NCI-H1694 (cell line): ENCODE measurements around the gene DCAF4.
"Not testable (repeated sequence)": the region's sequence is repeated elsewhere in the genome, so short reads cannot be mapped to it uniquely, and the experiment has no call there.

ENCODE experiments used
- DNase-seq: peaks from one replicate; lab custom pipeline; 2025; lab: John Stamatoyannopoulos, UW

Gene DCAF4

DNA sequence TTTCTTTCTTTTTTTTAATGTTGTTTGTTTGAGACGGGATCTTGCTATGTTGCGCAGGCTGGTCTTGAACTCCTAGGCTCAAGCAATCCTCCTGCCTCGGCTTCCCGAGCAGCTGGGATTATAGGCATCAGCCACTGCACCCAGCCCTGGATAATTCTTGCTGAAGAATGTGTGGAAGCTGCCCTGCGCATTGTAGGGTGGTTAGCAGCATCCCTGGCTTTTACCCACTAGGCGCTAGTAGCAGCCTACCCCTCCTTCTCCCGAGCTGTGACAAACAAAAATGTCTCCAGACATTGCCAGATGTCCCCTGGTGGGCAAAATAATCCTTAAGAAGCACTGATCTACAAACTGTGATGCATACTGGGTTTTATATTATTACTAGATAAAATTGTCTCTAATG, 6.6 kb downstream of the DCAF4 start:
- DNase-seq, result no peak

DNA sequence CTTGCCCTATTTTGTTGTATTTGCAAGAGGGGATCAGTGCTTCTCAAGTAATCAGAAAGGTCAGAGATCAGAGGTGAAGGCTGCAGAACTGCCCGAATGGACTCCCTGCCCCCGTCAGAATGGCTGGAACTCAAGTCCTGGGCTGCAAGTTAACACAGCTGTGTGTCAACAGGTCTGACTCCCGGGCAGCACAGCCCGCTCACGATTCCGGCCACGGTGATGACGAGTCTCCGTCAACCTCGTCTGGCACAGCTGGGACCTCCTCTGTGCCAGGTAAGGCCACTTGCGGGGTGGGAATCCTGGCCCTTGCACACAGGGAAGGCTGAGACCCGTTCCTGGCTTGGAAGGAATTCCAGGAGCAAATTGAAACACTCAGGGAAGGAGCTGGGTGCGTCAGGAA, 13.4 kb downstream of the DCAF4 start:
- DNase-seq, result no peak

DNA sequence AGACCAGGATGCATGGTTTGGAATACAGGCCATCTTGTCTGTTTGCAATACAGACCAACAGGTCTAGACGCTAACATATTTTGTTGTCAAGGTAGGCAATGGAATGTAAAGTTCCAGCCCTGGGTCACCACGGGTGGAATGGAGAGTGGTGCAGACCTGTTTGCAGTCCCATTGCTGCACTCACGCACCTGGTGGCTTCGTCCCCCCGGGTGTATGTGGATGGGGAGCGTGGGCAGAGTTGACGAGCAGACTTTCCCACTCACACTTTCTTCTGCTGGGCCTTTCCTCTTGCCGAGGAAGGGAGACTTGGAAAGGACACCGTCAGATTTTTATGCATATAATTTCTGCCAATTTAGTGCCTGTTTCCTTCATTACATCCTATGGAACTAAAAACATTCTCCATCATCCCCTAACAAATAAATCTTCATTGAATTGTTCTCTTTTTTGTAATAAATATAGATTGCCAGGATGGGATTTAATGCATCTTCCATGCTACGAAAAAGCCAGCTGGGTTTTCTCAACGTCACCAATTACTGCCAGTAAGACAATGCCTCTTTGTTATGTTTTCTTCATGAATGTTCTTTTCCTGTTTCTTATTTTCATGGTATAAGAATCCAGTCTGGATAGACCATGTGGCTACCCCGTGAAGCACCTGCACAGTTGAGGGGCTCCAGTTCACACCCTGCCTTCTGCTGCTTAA, 15.2 kb downstream of the DCAF4 start:
- DNase-seq, result no peak

DNA sequence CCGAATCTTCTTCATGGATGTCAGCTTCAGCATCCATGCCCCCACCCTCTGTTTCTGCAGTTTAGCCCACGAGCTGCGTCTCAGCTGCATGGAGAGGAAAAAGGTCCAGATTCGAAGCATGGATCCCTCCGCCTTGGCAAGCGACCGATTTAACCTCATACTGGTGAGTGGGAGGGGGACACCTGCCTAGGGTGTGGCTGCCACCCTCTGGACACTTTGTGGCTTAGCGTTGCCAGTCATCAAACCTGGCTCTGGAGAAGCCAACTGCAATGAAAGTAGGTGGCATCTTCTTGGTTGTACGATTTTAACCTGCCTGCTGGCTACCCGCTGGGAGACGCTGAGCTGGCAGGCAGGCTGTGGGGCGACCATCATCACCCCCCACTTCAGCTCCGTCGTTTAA, 16.7 kb downstream of the DCAF4 start:
- DNase-seq, result no peak

DNA sequence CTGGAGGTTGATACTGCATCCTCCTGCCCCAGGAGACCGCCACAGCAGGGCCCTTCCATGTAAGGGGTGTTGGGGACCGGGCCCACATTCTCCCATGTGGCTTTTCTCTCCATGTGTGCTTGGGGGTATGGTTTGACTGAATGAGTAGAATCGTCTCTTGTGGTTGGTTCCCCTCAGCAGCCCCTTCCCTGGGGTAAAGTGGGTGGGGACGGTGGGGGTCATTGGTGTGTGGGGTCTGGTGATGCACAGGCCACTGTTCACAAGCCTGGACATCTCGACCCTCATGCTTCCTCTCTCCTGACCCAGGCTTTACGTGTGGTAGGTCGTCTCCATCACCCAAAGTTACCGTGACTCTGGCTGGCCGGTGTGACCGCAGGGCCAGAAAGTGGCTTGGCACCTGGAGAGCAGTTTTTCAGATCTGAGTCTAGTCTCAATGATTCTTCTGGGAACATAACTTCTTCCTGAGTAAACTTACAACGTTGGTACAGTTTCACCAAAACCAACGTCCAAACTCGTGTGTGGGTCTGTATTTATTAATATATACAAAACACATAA, 17.7 kb downstream of the DCAF4 start:
- no peak for DNase-seq

DNA sequence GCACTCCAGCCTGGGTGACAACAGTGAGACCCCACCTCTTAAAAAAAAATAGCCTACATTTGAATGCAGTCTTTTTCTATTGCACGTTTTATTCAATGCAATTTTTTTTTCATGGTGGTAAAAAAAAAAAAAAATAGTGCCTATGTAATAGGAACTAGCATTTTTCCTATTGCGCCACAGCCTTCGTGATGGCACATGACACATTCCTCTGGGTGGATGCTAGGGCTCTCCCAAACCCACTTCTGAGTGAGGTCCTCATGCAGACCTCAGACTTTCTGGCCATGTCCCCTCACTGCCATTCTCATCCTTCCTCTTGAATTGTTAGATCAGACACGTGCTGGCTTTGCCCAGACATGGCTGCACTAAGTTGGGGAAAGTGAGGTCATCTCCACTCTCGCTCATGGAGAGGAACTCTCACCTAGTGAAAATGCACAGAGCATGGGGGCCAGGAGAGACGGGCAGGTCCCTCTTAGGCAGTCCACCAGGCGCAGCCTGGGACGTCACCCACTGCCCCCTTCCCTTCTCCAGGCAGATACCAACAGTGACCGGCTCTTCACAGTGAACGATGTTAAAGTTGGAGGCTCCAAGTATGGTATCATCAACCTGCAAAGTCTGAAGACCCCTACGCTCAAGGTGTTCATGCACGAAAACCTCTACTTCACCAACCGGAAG, 19.2 kb downstream of the DCAF4 start:
- DNase-seq, result no peak

DNA sequence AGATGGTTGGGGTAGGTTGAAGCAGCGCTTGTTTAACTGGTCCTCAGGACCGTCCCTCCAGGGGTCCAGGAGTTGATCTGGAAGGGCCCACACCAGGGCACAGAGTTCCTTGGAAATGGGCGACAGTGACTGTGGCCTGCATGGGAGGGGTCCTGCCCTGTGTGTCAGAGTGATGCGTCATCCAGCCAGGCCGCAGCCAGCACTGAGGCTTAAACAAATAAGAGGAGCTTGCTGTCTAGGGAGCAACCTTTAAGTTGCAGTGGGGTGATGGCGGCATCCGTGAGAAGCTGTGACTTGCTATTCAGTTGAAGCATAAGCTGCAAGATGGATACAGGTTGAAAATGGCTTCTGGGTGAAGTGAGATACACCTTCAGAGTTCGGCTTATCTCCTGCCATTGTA, 20.2 kb downstream of the DCAF4 start:
- no peak for DNase-seq

DNA sequence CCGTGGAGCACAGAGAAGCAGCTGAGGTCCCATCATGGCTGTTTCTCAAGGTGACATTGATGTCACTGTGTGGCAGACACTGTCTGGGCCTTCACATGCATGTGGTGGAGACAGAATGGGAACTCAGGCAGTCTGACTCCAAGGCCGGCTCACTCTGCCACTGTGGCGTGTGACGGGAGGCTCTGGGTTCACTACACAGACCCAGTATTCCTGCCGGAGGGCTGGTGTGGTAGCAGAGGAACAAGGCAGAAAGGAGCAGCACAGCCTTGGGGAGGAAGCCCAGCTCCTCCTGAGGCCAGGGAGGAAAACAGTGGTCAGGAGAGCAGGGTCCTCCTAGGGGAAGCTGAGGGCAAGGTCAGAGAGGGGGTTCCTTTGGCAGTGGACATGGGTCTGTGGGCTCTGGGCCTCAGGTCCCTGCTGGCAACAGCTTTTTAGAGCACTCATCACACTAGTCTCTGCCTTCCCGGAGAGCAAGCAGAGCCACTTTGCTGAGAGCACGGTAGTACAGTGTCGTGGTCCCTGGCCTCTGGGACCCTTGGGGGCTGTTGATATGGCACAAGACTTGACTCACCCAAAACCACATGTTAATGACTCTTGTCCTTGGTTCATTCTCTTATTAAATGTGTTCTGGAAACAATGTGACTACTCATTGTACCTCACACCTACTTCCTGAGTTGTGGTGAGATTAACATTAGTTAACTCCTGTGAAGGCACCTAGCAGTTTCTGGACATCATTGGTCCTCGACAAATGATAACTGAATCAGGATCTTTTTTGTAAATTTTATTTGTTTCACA, 21.3 kb downstream of the DCAF4 start:
- no peak for DNase-seq

DNA sequence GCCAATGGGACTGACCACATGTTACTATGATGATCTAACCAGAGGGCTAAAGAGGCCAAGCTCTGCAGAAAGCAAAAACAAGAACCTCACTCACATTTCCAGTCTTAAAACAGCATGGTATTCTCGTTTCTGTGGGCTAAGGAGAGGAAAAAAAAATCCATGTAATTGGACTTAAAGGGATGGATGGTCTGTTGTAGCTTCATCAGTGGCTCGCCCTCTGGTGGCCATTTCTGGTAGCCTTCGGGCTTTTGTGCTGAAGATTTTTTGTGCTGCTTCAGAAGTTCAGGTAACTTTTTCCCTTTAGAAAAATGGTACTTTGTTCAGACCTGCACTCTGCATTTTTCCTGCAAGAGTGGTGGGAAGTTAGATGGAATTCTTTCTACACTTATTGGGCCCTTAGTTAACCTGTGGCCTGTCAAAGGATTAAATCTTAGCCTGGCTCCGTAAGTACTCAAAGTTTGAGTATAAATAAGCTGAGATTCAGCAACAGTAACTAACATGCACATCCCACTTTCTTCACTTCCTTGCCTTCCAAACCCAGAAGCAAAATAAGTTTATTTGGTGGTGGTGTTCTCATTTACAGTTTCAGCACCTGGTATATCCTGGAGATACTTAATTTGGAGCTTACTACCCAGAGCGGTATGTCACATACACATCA, 22.3 kb downstream of the DCAF4 start:
- DNase-seq, result peak; percentile 65

DNA sequence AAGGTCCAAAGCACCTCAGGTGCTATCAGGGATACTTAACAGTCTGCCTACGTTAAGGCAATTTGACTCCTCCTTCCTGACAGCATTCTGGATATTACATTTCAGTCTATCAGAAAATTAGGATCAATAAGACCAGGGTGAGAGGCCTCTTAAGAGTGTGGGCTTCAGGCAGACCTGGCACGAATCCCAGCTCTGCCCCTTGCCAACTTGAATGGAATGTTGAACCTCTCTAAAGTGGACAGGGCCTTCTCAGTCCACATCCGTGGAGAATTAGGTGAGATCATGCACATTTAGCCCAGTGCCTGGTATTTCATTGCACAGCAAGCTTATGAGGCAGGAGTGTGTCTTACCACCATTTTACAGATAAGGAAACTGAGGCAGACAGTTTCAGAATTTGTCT, 25.9 kb downstream of the DCAF4 start:
- DNase-seq, result no peak

DNA sequence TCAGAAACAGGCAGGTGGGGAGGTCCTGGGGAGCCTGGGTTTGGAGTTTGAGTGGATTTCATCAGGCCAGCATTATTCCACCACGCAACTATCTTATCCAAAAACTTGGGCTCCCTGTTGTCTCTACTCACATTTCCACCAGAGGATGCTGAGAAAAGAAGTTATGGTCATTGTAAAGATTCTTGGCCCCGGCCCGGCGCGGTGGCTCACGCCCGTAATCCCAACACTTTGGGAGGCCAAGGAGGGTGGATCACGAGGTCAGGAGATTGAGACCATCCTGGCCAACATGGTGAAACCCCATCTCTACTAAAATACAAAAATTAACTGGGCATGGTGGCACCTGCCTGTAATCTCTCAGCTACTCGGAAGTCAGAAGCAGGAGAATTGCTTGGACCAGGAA, 30.5 kb downstream of the DCAF4 start:
- not testable (repeated sequence) for DNase-seq

DNA sequence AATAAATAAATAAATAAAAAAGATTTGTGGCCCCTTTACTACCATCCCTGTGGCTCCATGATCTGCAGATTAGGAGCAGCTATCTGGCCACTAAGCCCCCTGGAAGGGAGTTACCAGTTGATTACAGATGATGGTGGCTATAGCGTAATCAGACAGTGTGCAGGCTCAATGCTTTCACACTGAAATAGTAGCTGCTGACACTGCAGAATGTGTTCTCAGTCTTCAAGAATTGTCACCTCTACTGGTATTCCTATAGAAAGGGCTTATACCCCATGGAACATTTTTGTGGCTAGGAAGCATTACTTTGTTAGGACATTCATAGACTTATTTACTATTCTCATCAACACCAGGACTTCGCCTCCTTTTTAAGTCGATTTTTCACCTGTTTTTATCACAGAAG, 30.9 kb downstream of the DCAF4 start:
- DNase-seq, result no peak

DNA sequence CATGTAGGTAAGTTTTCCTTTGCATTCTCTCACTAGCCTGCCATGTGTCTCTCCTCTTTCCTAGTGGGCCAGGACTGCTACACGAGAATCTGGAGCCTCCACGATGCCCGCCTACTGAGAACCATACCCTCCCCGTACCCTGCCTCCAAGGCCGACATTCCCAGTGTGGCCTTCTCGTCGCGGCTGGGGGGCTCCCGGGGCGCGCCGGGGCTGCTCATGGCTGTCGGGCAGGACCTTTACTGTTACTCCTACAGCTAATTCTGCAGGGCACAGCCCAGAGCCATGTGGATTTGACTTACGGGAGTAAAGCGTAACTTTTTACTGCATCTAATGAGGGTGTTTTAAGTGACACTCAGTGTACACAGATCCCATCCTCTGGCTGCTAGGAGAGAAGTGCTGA, 32.3 kb downstream of the DCAF4 start:
- DNase-seq, result no peak

DNA sequence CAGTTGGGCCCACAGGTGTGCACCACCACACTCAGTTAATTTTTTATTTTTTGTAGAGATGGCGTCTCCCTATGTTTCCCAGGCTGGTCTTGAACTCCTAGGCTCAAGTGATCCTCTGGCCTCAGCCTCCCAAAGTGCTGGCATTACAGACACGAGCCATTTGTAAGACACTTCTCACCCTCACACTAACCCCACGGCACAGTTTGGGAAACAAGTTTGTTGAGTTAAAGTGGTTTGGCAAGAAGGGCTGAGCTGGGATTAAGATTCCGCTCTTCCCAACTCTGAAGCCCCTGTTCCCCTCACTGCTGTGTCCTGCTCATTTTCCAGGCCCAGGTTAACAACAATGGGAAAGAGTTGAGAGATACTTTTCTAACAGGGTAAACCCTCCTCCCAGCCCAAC, 34.8 kb downstream of the DCAF4 start:
- DNase-seq, result not testable (repeated sequence)

DNA sequence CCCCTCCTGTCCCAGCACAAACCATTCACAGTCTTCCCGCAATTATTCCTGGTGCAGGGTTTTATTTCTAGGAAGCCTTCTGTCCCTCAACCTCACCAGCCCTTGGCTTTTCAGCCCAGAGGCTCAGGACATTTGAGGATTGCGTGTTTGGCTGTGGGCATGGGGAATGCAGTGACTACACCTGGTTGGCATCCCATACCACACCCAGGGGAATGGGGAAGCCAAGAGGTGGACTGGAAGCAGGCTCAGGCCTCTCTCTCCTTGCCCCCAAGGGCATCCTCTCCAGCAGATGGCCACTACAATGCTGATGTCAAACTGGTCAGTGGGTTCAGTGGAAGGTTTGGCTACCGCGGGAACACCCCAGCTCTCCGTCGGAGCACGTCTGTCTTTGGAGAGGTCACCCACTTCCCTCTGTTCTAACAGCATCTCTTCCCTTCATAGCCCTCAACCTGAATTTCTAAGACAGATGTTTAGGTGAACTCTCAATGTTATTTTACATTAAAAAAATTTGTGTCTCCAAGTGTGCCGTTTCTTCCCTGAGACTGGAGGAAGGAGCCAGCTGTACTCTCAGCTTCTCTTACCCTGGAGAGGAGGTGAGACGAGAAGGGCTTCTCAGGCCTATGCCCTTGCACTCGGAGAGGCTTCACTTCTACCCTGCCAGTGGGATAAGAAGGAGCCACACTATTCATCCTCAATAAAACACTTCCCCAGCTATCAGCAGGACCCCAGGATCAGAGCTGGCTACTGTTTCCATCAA, 35.5 kb downstream of the DCAF4 start:
- DNase-seq, result no peak

DNA sequence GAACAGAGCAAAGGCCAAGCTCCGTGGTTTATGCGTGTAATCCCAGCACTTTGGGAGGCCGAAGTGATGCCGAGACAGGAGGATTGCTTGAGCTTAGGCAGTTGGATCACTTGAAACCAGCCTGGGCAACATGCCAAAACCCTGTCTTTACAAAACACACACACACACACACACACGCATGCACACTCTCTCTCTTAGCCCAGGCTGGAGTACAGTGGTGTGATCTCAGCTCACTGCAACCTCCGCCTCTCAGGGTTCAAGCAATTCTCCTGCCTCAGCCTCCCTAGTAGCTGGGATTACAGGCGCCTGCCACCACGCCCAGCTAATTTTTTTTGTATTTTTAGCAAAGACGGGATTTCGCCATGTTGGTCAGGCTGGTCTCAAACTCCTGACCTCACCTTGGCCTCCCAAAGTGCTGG, 36.1 kb downstream of the DCAF4 start:
- DNase-seq, result not testable (repeated sequence)

DNA sequence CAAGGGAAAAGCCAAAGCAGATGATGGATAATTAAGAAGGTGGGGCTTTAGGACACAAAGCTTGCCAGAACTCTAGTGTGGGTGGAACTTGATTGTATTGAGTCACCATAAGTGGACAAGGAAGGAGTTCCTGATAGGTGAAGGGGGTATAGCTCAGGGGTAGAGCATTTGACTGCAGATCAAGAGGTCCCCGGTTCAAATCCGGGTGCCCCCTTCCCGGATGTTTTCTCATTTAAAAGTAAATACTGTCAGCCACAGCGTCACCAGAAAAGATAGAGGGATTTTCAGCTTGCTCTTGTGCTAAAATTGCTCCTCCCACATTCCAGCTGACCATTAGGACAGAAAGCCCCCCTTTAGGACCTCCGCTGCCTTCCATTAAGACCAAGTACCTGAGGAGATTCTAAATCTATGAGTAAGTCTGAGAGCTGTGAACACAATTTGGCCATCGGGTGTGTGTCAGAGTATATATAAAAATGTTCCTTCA, 36.6 kb downstream of the DCAF4 start:
- DNase-seq, result no peak

DNA sequence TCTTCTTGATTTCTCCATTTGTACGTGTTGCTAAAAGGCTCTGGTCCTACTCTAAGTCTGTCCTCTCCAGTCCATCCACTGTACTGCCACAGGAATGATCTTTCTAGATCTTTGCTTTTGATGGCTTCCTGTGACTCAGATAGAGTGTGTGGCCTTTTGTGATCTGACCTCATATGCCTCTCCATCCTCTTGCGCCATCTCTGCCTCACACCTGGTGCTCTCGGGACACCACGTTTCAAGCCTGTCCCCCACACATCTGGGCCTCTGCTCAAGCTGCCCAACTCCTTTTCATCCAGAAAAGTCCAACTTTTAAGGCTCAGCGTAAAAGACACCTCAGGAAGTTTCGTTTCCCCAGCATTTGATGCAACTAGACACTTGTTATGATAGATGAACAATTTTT, 39.0 kb downstream of the DCAF4 start:
- DNase-seq, result no peak

DNA sequence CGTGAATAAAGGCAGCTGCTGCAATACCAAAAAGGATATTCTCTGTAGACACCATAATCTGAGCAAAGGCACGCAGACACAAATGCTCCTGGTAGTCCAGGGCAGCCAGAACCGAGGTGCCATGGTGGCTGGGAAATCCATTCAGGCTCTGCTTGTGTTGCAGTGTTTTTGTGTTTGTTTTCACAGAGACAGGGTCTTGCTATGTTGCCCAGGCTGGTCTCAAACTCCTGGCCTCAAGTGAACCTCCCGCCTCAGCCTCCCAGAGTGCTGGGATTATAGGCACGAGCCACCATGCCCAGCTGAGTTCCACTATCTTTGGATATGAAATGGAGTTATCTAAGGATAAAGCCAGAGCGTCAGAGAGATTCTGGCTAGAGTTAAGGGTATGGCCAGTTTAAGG, 39.8 kb downstream of the DCAF4 start:
- DNase-seq, result no peak

DNA sequence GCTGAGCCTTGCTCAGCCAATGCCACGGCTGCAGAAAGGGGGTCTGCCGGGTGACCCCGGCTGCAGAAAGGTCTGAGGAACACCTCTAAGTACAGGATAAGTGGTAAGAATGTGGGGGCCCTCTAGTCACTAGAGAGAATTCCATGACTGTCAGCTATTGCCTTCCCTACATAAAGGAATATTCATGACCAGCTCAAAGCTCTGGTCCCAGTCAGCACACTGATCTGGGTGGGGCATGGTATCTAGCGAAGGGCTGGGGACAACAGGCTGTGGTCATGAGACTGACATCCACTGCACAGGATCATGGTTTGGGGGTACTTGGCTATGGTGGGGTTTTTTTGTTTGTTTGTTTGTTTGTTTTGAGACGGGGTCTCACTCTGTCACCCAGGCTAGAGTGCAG, 42.1 kb downstream of the DCAF4 start:
- no peak for DNase-seq

DNA sequence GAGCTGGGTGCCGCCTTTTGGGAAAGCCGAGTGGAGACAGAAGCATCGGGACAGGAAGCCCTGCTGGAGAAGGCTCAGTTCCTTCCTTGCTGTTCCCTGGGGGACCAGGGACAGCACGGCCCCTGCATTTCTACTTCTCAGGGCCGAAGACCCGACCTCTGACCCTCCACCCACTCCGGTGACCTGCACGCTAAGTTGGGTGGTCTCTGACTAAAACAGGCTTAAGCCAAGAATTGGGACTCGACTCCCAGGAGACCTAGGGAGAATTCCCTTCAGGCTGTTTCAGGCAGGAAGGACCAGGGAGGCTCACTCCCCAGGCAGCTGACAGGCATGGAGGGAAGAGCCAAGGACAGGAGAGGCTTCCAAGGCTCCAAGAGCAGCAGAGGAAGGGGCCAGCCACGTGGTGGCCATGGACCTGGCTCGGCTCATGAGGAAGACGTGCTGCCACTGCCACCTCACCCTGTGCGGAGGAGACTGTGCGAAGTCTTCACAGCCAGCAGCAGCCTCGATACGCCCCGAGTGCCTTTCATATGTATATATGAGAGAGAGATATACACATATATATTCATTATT, 43.9 kb downstream of the DCAF4 start:
- DNase-seq, result no peak
